ENCODE data around the gene PARD3.

DNA sequence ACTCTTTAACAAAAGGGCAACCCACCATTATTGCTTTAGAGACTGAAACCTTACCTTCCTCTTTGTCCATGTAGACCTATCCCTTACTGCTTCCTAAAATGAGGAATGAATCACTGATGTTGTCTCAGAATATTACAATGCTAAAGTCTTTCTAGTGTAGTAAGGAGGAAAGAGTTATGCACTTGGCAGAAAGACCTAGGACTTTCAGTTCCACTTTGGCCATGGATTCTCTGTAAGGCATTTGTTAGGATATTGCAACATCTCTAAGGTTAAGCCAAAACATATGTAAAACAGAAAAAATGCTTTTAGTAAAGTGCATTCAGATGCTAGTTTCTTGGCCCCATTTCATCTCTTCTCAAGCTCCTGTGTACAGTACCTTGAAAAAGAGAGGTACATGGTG lies 230.9 kb downstream of the PARD3 start:
- TF ChIP-seq, protein P1, sequence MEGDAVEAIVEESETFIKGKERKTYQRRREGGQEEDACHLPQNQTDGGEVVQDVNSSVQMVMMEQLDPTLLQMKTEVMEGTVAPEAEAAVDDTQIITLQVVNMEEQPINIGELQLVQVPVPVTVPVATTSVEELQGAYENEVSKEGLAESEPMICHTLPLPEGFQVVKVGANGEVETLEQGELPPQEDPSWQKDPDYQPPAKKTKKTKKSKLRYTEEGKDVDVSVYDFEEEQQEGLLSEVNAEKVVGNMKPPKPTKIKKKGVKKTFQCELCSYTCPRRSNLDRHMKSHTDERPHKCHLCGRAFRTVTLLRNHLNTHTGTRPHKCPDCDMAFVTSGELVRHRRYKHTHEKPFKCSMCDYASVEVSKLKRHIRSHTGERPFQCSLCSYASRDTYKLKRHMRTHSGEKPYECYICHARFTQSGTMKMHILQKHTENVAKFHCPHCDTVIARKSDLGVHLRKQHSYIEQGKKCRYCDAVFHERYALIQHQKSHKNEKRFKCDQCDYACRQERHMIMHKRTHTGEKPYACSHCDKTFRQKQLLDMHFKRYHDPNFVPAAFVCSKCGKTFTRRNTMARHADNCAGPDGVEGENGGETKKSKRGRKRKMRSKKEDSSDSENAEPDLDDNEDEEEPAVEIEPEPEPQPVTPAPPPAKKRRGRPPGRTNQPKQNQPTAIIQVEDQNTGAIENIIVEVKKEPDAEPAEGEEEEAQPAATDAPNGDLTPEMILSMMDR (IDR thresholded peaks at IDR 0.05 in 2 of 3, conservative IDR thresholded peaks at IDR 0.05 in 1 of 3; ENCODE audit: control insufficient read depth in 2 of 3, extremely low read depth in 1 of 3, insufficient read depth in 1 of 3, low read depth in 3 of 3, low read length in 3 of 3), result no peak
- TF ChIP-seq POLR2AphosphoS5 (IDR thresholded peaks at IDR 0.05; ENCODE audit: low read length) (no peak), BACH1 (IDR thresholded peaks at IDR 0.05; ENCODE audit: borderline replicate concordance) (no peak)

All from GM12878 (cell line).